ENCODE measurements around the gene OBP2A.

Gene OBP2A

DNA sequence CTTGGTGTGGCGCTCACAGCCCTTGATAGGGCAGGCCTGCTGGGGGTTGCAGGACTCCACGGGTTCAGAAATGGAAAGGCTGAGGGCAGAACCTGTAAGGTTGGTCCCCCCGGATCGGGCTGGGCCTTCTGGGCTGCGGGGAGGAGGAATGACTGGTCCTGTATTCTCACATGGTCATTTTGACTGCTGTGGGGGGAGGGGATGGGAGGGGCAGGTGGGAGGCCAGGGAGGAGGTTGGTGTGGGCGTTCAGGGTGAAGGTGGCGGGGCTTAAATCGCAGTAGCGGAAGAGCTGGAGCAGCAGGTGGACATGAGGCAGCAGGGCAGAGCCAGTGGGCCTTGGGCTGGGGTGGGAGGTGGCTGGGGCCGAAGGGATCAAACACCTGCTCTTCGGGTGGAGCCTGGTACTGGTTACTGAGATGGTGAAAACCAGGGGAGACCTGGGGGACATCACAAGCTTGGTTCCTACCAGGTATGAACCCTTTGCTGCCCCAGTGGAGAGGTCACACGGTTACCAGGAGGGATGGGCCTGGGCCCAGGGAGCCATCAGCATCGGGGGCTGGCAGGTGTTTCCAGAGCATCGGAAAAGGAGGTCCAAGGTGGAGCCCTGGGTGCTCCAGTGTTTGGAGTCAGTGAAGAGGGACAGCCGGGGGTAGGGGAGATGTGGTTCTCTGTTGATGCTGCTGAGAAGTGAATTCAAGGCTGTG lies 43.6 kb upstream of the OBP2A start:
- TF ChIP-seq, protein P1, sequence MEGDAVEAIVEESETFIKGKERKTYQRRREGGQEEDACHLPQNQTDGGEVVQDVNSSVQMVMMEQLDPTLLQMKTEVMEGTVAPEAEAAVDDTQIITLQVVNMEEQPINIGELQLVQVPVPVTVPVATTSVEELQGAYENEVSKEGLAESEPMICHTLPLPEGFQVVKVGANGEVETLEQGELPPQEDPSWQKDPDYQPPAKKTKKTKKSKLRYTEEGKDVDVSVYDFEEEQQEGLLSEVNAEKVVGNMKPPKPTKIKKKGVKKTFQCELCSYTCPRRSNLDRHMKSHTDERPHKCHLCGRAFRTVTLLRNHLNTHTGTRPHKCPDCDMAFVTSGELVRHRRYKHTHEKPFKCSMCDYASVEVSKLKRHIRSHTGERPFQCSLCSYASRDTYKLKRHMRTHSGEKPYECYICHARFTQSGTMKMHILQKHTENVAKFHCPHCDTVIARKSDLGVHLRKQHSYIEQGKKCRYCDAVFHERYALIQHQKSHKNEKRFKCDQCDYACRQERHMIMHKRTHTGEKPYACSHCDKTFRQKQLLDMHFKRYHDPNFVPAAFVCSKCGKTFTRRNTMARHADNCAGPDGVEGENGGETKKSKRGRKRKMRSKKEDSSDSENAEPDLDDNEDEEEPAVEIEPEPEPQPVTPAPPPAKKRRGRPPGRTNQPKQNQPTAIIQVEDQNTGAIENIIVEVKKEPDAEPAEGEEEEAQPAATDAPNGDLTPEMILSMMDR (IDR thresholded peaks at IDR 0.05; ENCODE audit: extremely low read depth, missing control alignments) = no peak

DNA sequence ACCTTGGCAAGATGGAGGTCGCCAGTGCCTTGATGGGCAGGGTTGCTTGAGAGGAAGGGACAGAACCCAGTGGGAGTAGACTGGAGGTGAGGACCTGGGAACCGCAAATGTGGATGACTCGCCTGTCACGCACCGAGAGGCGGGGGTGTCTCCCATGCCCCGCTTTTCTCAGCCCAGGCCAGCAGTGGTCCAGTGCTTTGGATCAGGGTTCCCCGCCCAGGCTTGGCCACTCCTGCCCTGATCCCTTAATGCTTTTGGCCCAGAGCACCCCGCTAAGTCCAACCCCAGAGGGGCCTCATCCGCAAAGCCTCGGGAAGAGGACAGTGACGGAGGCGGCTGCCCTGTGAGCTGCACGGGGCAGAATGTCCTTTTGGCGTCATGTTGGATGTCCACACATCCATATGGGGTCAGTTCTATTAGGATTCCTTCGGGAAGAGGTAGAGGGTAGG lies 43.0 kb upstream of the OBP2A start:
- TF ChIP-seq, protein P1 (IDR thresholded peaks at IDR 0.05; ENCODE audit: extremely low read depth, missing control alignments) = no peak
- no peak for DNase-seq (ENCODE audit: low spot score)

More for the DNA sequence above, 43.6 kb upstream of the OBP2A start:
- no peak for DNase-seq (ENCODE audit: low spot score)

DNA sequence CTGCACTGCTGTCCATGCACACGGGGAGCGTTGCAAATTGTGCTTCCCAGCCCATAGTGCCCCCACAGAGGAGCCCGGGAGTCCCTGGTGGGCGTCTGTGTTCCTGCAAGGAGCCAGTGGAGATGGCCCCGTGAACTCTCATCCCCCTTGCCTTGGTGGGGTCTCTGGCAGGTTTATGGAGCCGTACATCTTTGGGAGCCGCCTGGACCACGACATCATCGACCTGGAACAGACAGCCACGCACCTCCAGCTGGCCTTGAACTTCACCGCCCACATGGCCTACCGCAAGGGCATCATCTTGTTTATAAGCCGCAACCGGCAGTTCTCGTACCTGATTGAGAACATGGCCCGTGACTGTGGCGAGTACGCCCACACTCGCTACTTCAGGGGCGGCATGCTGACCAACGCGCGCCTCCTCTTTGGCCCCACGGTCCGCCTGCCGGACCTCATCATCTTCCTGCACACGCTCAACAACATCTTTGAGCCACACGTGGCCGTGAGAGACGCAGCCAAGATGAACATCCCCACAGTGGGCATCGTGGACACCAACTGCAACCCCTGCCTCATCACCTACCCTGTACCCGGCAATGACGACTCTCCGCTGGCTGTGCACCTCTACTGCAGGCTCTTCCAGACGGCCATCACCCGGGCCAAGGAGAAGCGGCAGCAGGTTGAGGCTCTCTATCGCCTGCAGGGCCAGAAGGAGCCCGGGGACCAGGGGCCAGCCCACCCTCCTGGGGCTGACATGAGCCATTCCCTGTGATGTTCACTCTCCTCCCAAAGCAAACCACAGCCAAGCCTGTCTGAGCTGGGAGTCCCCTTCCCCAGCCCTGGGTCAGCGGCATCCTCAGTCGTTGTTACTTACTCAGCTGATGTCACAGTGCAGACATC lies 42.3 kb upstream of the OBP2A start:
- no peak for DNase-seq (ENCODE audit: low spot score)
- TF ChIP-seq, protein P1 (IDR thresholded peaks at IDR 0.05; ENCODE audit: extremely low read depth, missing control alignments) = no peak

DNA sequence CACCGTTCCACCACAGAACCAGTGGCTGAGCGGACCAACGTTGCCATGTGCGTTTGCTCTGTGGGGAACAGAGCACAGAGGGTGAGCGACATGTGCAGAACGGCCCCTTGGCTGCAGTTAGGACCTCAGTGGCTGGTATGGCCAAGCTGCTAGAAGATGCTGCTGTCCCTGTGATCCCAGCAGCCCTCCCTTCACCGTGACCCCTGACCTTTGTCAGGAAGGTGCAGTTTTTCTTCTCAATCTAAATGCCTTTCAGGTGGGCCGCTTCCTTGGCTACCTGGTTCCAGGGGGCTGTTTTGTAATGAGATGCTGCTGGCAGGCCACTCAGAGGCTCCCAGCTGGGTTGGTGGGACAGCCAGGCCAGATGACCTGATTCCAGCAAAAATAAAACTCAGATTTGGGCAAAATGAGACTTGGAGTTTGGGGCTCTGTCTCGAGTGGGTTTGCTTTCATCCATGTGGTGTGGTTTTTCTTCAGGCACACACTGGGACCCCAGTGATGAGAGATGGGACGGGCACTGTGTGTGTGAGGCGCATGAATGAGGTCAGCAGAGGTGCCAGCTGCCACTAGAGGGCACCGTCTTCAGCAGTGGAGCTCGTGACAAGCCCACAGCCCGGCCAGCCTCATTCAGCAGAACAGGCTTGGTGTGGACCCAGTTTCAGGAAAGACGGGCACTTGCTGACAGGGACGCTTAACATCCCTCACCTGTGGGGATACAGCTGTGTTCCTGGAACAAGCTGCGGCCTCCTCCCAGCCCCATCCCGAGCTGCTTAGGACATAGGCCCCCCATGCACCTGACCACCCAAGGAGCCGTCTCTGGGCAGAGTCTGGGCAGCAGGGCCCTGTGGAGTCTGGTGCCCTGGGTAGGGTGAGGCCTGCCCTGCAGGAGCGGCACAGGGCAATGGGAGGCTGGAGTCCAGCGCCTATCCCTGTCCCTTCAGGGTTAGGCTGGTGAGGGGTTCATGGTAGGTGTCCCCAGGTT lies 41.4 kb upstream of the OBP2A start:
- peak; percentile 79 for DNase-seq (ENCODE audit: low spot score)
- TF ChIP-seq, protein P1 (IDR thresholded peaks at IDR 0.05; ENCODE audit: extremely low read depth, missing control alignments) = peak; percentile 84

DNA sequence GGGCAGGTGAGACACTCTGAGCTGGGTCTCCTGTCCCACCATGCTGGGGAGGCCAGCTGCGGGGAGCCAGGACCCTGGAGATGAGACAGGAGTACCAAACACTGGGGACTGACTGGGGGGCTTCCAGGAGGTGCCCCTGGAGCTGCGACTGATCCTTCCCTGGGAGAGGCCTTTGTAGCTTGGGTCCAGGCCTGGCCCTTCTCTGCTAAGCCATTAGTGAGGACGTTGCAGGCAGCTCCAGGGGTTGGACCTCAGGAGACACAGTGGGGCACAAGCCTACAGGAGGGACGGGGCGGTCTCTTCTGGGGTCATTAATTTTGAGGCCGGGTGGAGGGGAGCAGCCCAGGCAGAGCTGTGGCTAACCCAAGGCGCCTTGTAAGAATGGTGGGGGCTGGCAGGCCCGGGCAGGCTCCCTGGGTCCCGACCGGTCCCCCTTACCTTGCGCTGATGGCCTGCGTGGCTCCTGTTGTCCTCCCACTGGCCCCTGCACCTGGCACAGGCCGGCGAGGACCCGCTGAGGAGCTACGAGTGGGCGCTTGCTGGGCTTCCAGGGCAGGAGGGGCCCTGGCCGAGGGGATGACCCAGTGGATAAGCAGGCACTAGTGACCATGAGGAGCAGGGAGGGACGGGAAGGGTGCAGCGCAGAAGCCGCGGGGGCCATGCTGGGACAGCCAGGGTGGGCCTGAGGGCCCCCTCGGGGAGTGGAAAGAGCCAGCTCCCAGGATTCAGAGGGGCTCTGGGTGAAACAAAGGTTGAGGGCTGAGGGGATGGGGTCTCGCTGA lies 40.3 kb upstream of the OBP2A start:
- no peak for DNase-seq (ENCODE audit: low spot score)
- TF ChIP-seq, protein P1 (IDR thresholded peaks at IDR 0.05; ENCODE audit: extremely low read depth, missing control alignments) = no peak

DNA sequence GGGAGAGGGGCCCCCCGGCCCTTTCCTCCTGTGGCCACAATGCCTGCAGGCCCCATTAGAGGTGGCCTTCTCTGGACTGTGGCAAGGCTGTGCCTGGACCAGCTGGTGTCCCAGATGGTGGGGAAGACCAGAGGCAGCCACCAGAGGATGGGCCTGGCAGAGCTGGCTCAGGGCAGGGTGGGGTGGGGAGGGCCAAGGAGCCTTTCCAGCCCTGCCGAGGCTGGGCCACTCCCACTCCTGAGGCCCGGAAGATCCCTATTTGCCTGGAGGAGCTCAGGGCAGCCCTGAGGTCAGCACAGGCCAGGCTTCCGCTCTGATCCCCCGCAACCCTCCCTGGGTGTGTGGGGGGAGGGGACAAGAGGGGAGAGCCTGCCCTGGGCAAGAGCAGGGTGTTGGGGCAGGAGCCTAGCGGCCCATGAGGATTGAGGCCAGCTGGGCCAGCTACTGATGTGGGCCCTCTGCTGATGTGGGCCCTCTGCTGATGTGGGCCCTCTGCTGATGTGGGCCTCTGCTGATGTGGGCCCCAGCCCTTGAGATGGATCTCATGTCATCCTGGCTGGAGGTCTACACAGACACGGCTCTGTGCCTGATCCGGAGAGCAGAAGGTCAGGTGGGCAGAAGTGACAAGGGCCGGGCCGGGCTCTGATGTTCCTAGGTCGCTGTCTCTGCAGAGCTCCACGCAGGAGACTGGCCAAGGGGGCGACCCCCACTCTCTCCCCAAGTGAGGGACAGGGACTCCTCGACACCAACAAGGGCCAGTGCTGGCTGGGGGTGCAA lies 39.4 kb upstream of the OBP2A start:
- TF ChIP-seq, protein P1 (IDR thresholded peaks at IDR 0.05; ENCODE audit: extremely low read depth, missing control alignments) = no peak
- no peak for DNase-seq (ENCODE audit: low spot score)

Data from GM20000 (cell line).